ENCODE results near the gene MAP3K20.

- TF ChIP-seq REST (IDR thresholded peaks at IDR 0.05; ENCODE audit: insufficient read depth in 1 of 2, low read depth in 2 of 2, low read length in 2 of 2): no peak
- no peak for TF ChIP-seq FOXP2 (optimal IDR thresholded peaks at IDR 0.05; ENCODE audit: borderline replicate concordance, extremely low read depth, extremely low read length, insufficient read depth)
Measured at GRCh38 chr2:173150087-173150486, 74.4 kb downstream of the MAP3K20 start.

Data from PFSK-1 (cell line).